Anterior cingulate cortex (tissue), 58 donors: Measurements from ENCODE around the gene NPLOC4.

Source experiments
- DNase-seq, 58 donors: peaks; one replicate each; lab custom pipeline; 2025; lab: John Stamatoyannopoulos, UW

The NPLOC4 gene

GRCh38 chr17:81636505-81637288, at the start of gene NPLOC4, which contains the start of gene TSPAN10:
NPLOC4 (minus strand) TSS chr17:81637112; CDS start chr17:81636930, 182 bp downstream.
TSPAN10 (plus strand) TSS chr17:81637196; CDS start chr17:81642413, 5,217 bp downstream.
- peak in 57 of 58 donors; percentile 33 to 88 (median 74) for DNase-seq

- no peak for DNase-seq
Measured at GRCh38 chr17:81686614-81687013, 49.7 kb upstream of the NPLOC4 start.

GRCh38 chr17:81685108-81685507, 48.2 kb upstream of the NPLOC4 start:
- DNase-seq, result peak in 1 of 58 donors; percentile 18

- DNase-seq, result no peak
Measured at GRCh38 chr17:81684442-81684911, 47.6 kb upstream of the NPLOC4 start.

- peak; percentile 76 to 99 (median 96) for DNase-seq
Measured at GRCh38 chr17:81683584-81684441, 46.9 kb upstream of the NPLOC4 start, which contains the start of the genes ARL16 and HGS. ARL16 (minus strand) TSS chr17:81683797; CDS start chr17:81683753, 44 bp downstream. HGS (plus strand) TSS chr17:81684011; CDS start chr17:81684067, 56 bp downstream.

GRCh38 chr17:81683208-81683583, 46.3 kb upstream of the NPLOC4 start:
- peak in 3 of 58 donors; percentile 27 to 39 (median 39) for DNase-seq

GRCh38 chr17:81682565-81683207, 45.8 kb upstream of the NPLOC4 start:
- DNase-seq, result peak in 2 of 58 donors; percentile 18 to 32

- DNase-seq, result peak in 6 of 58 donors; percentile 9 to 44 (median 20)
Measured at GRCh38 chr17:81681672-81682071, 44.8 kb upstream of the NPLOC4 start.

- DNase-seq, result no peak
Measured at GRCh38 chr17:81680150-81680549, 43.2 kb upstream of the NPLOC4 start.

GRCh38 chr17:81676906-81677305, 40.0 kb upstream of the NPLOC4 start:
- peak in 3 of 58 donors; percentile 22 to 37 (median 33) for DNase-seq

- DNase-seq, result peak in 16 of 58 donors; percentile 4 to 44 (median 31)
Measured at GRCh38 chr17:81675515-81676221, 38.8 kb upstream of the NPLOC4 start.

GRCh38 chr17:81673561-81674258, 36.8 kb upstream of the NPLOC4 start:
- DNase-seq, result no peak

- DNase-seq, result no peak
Measured at GRCh38 chr17:81672954-81673353, 36.0 kb upstream of the NPLOC4 start.

GRCh38 chr17:81672504-81672903, 35.6 kb upstream of the NPLOC4 start:
- DNase-seq, result no peak

GRCh38 chr17:81667754-81668153, 30.8 kb upstream of the NPLOC4 start:
- no peak for DNase-seq

- peak; percentile 53 to 97 (median 93) for DNase-seq
Measured at GRCh38 chr17:81666342-81667191, 29.7 kb upstream of the NPLOC4 start, which contains the start of the genes CCDC137 and OXLD1. CCDC137 (plus strand) TSS chr17:81666737; CDS start chr17:81666767, 30 bp downstream. OXLD1 (minus strand) TSS chr17:81666605; CDS start chr17:81666577, 28 bp downstream.

GRCh38 chr17:81666092-81666341, 29.1 kb upstream of the NPLOC4 start:
- peak in 2 of 58 donors; percentile 39 to 43 for DNase-seq
